HFFc6 (cell line): ENCODE data around the gene SLIT1. TPM values are rescaled to one million over a fixed set of nuclear protein-coding genes. Genes with fewer than 3 reads are reported as not detected.

Experiments
- DNase-seq: peaks from one replicate; pipeline ENCODE4 v3.0.0-alpha.2; 2018
- H3K27ac Mint-ChIP-seq: 2 replicates; pipeline ENCODE4 v1.8.0; 2020; ENCODE audit warnings: mild to moderate bottlenecking, mixed read lengths
- H3K27me3 Mint-ChIP-seq: 2 replicates; pipeline ENCODE4 v1.8.0; 2021; ENCODE audit warnings: mild to moderate bottlenecking, moderate library complexity, mixed read lengths; ENCODE audit not compliant: insufficient read depth
- H3K36me3 Mint-ChIP-seq: 2 replicates; pipeline ENCODE4 v1.8.0; 2021; ENCODE audit warnings: low read depth, mixed read lengths
- H3K4me1 Mint-ChIP-seq: 2 replicates; pipeline ENCODE4 v1.8.0; 2020; ENCODE audit warnings: low read depth, mixed read lengths
- H3K4me3 Mint-ChIP-seq: 2 replicates; pipeline ENCODE4 v1.8.0; 2020; ENCODE audit warnings: mild to moderate bottlenecking, moderate library complexity, mixed read lengths
- H3K9me3 Mint-ChIP-seq: 2 replicates; pipeline ENCODE4 v1.8.0; 2020; ENCODE audit warnings: mild to moderate bottlenecking, mixed read lengths
- CTCF ChIP-seq: fragments of 200-600 bp; sonication (generic); IDR thresholded peaks from 2 replicates; pipeline ENCODE4 v1.5.0; 2021; ENCODE audit warnings: antibody characterized with exemption, mild to moderate bottlenecking
- total RNA-seq, 6 experiments: library from RNA; stranded (reverse); fragmentation: NEBNext Ultra II Directional; extraction: Animal tissue kit (Norgen Biotek cat#: 25700); gene quantifications; 2 replicates in 1 of 6; 3 replicates in 5 of 6; pipeline ENCODE4 v1.2.3, GENCODE V29; 2021

SLIT1 gene
- total RNA-seq, 6 experiments from 2014 or later = 0.05 TPM; not detected in 5

- peaks cover 42% of the 10 kb centered on the region for H3K4me1 Mint-ChIP-seq
- H3K4me3 Mint-ChIP-seq = no peak overlapping the region
- H3K27me3 Mint-ChIP-seq = peaks cover 3% of the 10 kb centered on the region; the same call in 1 of the 2 replicates
- peak overlapping the region; percentile 25 for H3K27ac Mint-ChIP-seq
- peaks cover 13% of the 10 kb centered on the region for H3K36me3 Mint-ChIP-seq
- peaks cover 10% of the 10 kb centered on the region for H3K9me3 Mint-ChIP-seq
- peak; percentile 79 for DNase-seq
- no peak for TF ChIP-seq CTCF
Measured at GRCh38 chr10:97028126-97028831, 157.5 kb downstream of the SLIT1 start.

GRCh38 chr10:97025613-97026242, 160.0 kb downstream of the SLIT1 start:
- H3K9me3 Mint-ChIP-seq = peaks cover 10% of the 10 kb centered on the region
- no peaks in the 10 kb centered on the region; the same call in 1 of the 2 replicates for H3K27me3 Mint-ChIP-seq
- peaks cover 53% of the 10 kb centered on the region for H3K4me1 Mint-ChIP-seq
- no peak overlapping the region for H3K27ac Mint-ChIP-seq
- H3K4me3 Mint-ChIP-seq = no peak overlapping the region
- TF ChIP-seq CTCF = peak; percentile 82
- peak; percentile 12 for DNase-seq
- H3K36me3 Mint-ChIP-seq = peaks cover 13% of the 10 kb centered on the region

- DNase-seq = peak; percentile 69
- TF ChIP-seq CTCF = no peak
- H3K27ac Mint-ChIP-seq = peak overlapping the region; percentile 93
- H3K27me3 Mint-ChIP-seq = no peaks in the 10 kb centered on the region; the same call in 1 of the 2 replicates
- peak overlapping the region; percentile 79 for H3K4me3 Mint-ChIP-seq
- H3K4me1 Mint-ChIP-seq = peaks cover 52% of the 10 kb centered on the region
- H3K9me3 Mint-ChIP-seq = peaks cover 10% of the 10 kb centered on the region
- peaks cover 13% of the 10 kb centered on the region for H3K36me3 Mint-ChIP-seq
Measured at GRCh38 chr10:97024168-97025073, 161.3 kb downstream of the SLIT1 start.

- H3K4me3 Mint-ChIP-seq = peak overlapping the region; percentile 79
- H3K27me3 Mint-ChIP-seq = no peaks in the 10 kb centered on the region; the same call in 1 of the 2 replicates
- H3K36me3 Mint-ChIP-seq = peaks cover 9% of the 10 kb centered on the region
- peaks cover 44% of the 10 kb centered on the region for H3K4me1 Mint-ChIP-seq
- DNase-seq = no peak
- peaks cover 9% of the 10 kb centered on the region for H3K9me3 Mint-ChIP-seq
- TF ChIP-seq CTCF = no peak
- H3K27ac Mint-ChIP-seq = peak overlapping the region; percentile 93
Measured at GRCh38 chr10:97023401-97024167, 162.2 kb downstream of the SLIT1 start.

GRCh38 chr10:97022616-97023015, 163.1 kb downstream of the SLIT1 start:
- Mint-ChIP-seq H3K4me3 (no peak overlapping the region), H3K4me1 (peaks cover 34% of the 10 kb centered on the region), H3K9me3 (peaks cover 2% of the 10 kb centered on the region; the same call in 1 of the 2 replicates), H3K27ac (no peak overlapping the region), H3K27me3 (no peaks in the 10 kb centered on the region; the same call in 1 of the 2 replicates), H3K36me3 (0 out of 2 replicates have a peak, but pooled peaks cover 2% of the 10 kb centered on the region)
- TF ChIP-seq CTCF = no peak
- no peak for DNase-seq
